Subcutaneous adipose tissue (tissue), 4 donors: ENCODE results near the gene OR9Q1. TPM values are rescaled to one million over a fixed set of nuclear protein-coding genes. Genes with fewer than 3 reads are reported as not detected.

Source experiments
- total RNA-seq, 4 donors: library from RNA; depleted of rRNA; stranded (reverse); fragments of >200 nt; gene quantifications; one replicate each; pipeline ENCODE4 v1.1.0, GENCODE V29; 2016
- TF ChIP-seq, protein P1 (sequence below): fragments of 450-650 bp; IDR thresholded peaks from one replicate; pipeline ENCODE4 v1.5.1; 2016; ENCODE audit warnings: low read depth, mild to moderate bottlenecking, control low read depth, antibody characterized with exemption, moderate library complexity

The OR9Q1 gene
- total RNA-seq, 4 donors from 2014 or later: not detected

DNA sequence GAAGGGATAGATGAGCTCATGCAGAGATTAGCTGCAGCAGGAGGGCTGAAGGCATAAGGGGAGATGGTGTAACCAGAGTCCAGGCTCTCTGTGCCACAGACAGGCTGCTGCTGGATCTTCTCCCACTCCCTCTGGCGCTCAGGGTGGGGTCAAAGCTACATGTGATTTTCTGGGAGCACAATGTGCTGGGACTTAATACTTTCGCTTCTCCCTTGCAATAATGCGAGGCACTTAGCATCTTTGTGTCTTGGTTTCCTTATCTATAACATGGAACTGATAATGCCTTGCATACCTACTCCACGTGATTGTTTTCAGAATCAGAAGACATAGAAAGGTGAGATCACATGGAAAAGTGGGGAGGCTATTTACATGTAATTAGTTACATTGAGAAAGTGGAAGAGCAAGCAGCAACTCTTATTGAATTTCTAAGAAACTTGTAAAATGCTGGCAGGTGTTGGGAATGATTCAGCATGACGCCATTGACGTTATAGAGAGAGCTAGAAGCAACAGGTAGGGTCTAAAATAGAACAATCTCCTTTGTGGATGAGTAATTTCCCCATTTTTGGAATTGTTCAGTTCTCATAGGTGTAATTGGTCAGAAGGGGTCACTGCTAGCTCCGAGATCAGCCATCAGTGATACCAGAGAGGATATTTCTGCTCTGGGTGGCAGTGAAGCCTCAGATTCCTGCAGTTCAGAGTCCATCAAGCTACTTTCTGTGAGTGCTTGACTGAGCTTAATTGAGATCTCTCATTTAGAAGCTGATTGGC lies 109.8 kb downstream of the OR9Q1 start:
- TF ChIP-seq, protein P1, sequence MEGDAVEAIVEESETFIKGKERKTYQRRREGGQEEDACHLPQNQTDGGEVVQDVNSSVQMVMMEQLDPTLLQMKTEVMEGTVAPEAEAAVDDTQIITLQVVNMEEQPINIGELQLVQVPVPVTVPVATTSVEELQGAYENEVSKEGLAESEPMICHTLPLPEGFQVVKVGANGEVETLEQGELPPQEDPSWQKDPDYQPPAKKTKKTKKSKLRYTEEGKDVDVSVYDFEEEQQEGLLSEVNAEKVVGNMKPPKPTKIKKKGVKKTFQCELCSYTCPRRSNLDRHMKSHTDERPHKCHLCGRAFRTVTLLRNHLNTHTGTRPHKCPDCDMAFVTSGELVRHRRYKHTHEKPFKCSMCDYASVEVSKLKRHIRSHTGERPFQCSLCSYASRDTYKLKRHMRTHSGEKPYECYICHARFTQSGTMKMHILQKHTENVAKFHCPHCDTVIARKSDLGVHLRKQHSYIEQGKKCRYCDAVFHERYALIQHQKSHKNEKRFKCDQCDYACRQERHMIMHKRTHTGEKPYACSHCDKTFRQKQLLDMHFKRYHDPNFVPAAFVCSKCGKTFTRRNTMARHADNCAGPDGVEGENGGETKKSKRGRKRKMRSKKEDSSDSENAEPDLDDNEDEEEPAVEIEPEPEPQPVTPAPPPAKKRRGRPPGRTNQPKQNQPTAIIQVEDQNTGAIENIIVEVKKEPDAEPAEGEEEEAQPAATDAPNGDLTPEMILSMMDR: no peak

DNA sequence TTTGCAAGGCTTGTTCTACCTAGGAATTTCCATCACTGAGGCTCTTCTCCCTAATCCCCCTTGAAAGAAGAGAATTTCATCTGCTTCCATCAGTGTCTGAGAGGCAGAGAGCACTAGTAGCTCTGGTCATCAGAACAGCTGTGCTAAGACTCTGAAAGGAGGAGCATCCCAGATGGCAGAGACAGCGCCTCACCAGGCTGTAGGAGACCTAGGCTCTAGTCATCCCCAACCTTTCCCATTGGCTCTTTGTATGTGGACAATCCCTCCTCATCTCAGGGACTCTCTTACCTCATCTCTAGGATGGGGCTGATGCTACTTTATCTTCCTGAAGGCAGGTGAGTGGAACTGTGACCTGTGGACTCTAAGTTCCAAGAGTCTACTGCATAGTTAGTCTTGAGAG lies 110.5 kb downstream of the OR9Q1 start:
- TF ChIP-seq, protein P1: no peak

DNA sequence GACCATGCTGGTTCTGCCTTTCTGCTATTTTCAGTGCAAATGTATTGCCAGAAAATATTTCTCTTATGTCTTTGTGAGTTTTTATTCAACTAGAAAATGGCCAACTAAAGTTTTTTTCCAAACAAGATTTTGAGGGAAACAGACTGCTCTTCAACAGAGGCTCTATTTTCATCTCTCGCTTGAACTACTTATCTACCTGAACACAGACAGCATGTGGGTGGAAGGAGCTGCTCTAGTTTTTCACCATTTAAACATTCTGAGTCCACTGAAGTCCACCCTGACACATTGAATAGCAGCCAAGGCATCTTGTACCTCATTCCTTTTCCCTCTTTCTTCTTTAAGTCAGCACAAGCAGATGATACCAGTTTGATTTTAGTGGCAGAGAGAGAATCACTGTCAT lies 111.5 kb downstream of the OR9Q1 start:
- TF ChIP-seq, protein P1: no peak

- TF ChIP-seq, protein P1: no peak
Observed at GRCh38 chr11:58142761-58143160, 119.1 kb downstream of the OR9Q1 start.

- TF ChIP-seq, protein P1: no peak
Observed at GRCh38 chr11:58152781-58153180, 129.1 kb downstream of the OR9Q1 start.

DNA sequence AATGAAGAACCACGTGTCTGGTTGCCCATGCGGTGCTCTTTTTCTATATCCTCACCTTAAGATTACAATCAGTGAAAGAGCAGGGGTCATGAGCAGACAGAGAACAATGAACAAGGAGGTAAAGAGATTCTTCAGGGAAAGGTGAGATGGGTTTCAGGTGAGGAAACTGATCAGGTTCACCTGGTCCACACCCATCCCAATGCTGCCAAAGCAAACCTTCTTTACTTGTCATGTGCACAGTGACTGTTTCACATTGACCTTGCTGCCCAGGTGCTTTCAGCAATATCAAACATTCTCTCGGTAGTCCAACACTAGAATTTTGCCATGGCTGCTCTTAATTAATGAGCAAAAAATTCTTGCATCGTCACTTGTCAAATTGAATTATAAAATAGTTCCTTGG lies 140.7 kb downstream of the OR9Q1 start:
- TF ChIP-seq, protein P1: no peak

DNA sequence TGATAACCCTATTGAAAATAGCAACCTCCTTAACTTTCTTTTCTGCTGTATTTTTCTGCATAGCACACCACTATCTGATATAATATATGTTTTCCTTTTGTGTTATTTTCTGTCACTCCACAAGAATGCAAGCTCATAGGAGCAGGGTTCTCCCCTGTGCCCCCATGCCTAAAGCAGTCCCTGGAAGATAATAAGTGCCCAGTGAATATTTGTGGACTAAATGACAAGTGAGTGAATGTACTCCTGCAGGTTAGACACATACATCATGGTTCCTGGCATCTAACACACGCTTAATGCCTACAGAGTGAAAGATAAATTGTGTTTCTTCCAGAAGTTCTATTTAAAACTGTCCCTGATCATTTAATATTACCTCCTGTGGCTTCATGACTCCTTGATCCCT lies 141.3 kb downstream of the OR9Q1 start:
- TF ChIP-seq, protein P1: no peak
